Type B pancreatic cell (in vitro differentiated cells): ENCODE data around the gene LCAT. TPM values are rescaled to one million over a fixed set of nuclear protein-coding genes. Genes with fewer than 3 reads are reported as not detected.

Experiments
- DNase-seq: peaks from one replicate; pipeline ENCODE4 v3.0.0; 2021; ENCODE audit warnings: mixed read lengths; ENCODE audit not compliant: unreplicated experiment; ENCODE audit errors: extremely low spot score
- H3K27ac Mint-ChIP-seq: 2 replicates; pipeline ENCODE4 v1.8.0; 2021; ENCODE audit warnings: mild to moderate bottlenecking, mixed read lengths
- H3K27me3 Mint-ChIP-seq: 2 replicates; pipeline ENCODE4 v1.8.0; 2021; ENCODE audit warnings: mixed read lengths
- H3K36me3 Mint-ChIP-seq: 2 replicates; pipeline ENCODE4 v1.8.0; 2021; ENCODE audit warnings: mixed read lengths
- H3K4me1 Mint-ChIP-seq: one replicate; pipeline ENCODE4 v1.8.0; 2021; ENCODE audit warnings: mixed read lengths; ENCODE audit not compliant: unreplicated experiment
- H3K4me3 Mint-ChIP-seq: 2 replicates; pipeline ENCODE4 v1.8.0; 2021; ENCODE audit warnings: mild to moderate bottlenecking, mixed read lengths
- H3K9me3 Mint-ChIP-seq: 2 replicates; pipeline ENCODE4 v1.8.0; 2021; ENCODE audit warnings: mixed read lengths
- CTCF ChIP-seq: fragments of 200-600 bp; sonication (generic); conservative IDR thresholded peaks from 2 replicates; pipeline ENCODE4 v1.5.0; 2021; ENCODE audit warnings: antibody characterized with exemption, mild to moderate bottlenecking
- total RNA-seq: library from RNA; stranded (reverse); gene quantifications from 2 replicates; pipeline ENCODE4 v1.2.1, GENCODE V29; 2021; ENCODE audit warnings: low replicate concordance

LCAT gene
- total RNA-seq, 1 donor from 2014 or later, result 26.1 TPM

DNA sequence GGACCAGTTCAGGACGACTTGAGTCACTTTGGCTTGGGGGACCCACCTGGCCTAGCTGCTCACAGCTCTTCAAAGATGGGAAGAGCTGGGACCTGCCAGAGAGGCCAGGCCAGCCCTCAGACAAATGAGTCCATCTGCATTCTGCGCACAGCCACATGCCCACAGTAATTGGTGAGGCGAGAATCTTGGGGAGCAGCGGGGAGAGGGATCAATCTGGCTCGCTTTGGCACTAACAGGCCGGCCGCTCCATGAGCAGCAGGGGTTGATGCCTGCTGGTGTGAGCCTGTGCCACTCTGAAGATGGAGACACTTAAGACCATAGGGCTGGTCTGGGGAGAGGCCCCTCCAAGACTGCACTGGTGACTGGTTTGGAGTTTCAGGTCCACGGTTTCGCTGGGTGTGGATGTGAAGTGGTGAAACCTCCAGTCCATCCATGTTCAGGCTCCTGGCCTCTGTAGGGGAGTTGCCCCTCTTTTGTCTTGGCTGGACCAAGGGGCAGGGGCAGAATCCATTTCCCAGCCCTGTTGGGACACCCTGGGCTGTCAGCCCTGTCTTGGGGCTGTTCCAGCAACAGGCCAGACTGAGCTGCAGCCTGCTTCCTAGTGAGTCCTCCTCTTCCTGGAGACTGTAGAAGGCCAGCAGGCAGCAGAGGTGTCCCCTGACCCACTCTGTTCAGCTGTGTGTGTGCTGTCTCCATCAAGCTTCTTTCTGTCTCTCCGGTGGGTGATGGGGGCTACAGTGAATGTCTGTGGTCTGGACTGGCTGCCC lies 19.6 kb downstream of the LCAT start:
- no peak for TF ChIP-seq CTCF
- Mint-ChIP-seq H3K9me3 (no peaks in the 10 kb centered on the region), H3K27me3 (no peaks in the 10 kb centered on the region), H3K4me1 (peaks cover 12% of the 10 kb centered on the region), H3K27ac (no peak overlapping the region), H3K4me3 (no peak overlapping the region), H3K36me3 (no peaks in the 10 kb centered on the region)
- no peak for DNase-seq

DNA sequence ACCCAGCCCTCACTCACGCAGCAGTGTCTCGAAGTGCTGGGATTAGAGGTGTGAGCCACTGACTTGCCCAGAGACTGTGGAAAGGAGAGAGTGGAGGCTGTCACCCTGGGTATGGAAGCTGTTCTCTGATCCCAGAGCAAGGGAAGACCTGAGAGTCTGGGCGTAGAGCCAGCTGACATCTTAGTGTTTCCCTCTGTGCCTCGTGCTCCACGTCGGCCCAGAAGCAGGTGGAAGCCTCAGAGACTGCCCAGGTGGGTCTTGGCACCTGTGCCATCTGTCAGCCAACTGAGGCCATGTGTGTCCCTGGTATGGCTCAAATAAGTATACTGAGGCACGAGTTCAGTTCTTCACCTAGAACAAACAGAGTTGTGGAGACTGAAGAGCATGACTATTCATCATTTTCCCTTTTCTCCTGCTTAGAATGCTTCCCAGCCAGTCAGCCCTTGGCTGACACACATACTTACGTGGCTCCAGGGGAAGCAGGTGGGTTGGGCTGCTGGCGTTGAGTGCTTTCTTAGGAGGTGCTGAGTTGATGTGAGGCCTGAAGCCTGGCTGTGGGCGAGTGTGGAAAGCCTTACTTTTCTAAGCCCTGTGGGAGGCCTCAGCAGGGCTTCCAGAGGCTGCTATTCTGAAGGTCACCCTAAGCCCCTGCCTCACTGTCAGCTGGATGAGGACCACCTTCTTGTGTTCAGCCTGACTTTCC lies 20.4 kb downstream of the LCAT start:
- Mint-ChIP-seq H3K27ac (no peak overlapping the region), H3K36me3 (no peaks in the 10 kb centered on the region), H3K27me3 (no peaks in the 10 kb centered on the region), H3K9me3 (no peaks in the 10 kb centered on the region), H3K4me3 (no peak overlapping the region), H3K4me1 (peaks cover 12% of the 10 kb centered on the region)
- no peak for TF ChIP-seq CTCF
- no peak for DNase-seq

DNA sequence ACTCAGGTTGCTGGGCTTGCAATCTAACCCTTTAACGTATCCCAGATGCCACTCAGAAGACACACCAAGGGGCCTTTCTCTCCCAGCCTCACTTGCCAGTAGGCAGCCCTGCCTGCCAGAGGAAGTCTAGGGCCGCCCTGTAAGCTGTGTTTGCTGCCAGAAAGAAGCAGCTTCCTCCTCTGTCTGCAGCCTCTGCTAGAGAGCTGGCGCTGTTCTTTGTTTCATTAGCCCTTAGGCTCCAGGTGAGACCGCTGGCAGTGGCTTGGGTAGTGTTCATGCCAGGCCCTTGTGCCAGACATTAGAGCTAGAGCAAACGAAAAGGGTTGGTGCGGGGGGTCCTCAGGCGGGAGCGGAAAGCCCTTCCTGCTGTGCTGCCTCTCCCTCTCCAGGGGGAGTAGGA lies 21.2 kb downstream of the LCAT start:
- Mint-ChIP-seq H3K27me3 (no peaks in the 10 kb centered on the region), H3K36me3 (no peaks in the 10 kb centered on the region), H3K4me1 (peaks cover 12% of the 10 kb centered on the region), H3K27ac (peak overlapping the region; percentile 36), H3K9me3 (no peaks in the 10 kb centered on the region), H3K4me3 (no peak overlapping the region)
- no peak for TF ChIP-seq CTCF
- DNase-seq, result no peak

- H3K36me3 Mint-ChIP-seq, result no peaks in the 10 kb centered on the region
- DNase-seq, result no peak
- no peaks in the 10 kb centered on the region for H3K9me3 Mint-ChIP-seq
- no peak overlapping the region for H3K4me3 Mint-ChIP-seq
- H3K27ac Mint-ChIP-seq, result no peak overlapping the region
- no peaks in the 10 kb centered on the region for H3K27me3 Mint-ChIP-seq
- TF ChIP-seq CTCF, result no peak
- peaks cover 12% of the 10 kb centered on the region for H3K4me1 Mint-ChIP-seq
Measured at GRCh38 chr16:67922221-67922620, 21.7 kb downstream of the LCAT start.

DNA sequence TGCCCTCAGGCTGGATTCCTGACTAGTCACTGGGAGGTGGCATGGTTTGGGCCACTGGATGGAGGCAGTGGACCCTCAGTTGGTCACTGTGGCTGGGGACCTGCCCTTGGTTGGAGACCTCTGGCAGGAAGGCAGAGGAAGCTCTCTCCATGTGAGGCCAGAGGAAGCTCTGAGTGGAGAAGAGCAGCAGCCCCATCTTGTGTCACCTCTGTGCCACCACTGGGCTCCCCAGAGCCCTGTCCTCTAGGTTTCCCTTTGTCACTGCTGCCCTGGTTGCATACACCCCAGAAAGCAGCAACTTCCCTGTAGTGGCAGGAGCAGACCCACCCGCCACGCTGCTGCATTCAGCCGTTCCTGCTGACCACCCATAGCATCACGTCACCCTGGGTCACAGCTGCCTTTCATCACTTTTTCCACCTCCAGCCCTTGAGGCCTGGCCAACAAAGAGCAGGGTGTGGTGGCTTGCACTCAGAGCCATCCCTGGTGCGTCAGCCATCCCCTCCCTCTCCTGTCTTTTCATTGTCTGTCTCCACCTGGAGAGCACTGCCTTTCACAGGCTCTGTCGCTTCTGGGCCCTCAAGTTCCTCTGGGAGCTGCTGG lies 24.2 kb downstream of the LCAT start:
- TF ChIP-seq CTCF, result no peak
- no peak overlapping the region for H3K4me3 Mint-ChIP-seq
- no peak for DNase-seq
- H3K9me3 Mint-ChIP-seq, result no peaks in the 10 kb centered on the region
- no peak overlapping the region for H3K27ac Mint-ChIP-seq
- peaks cover 16% of the 10 kb centered on the region for H3K4me1 Mint-ChIP-seq
- H3K27me3 Mint-ChIP-seq, result no peaks in the 10 kb centered on the region
- no peaks in the 10 kb centered on the region for H3K36me3 Mint-ChIP-seq
